Astrocyte of the spinal cord (primary cell): ENCODE results near the gene MME.

Experiments
- DNase-seq: peaks from one replicate; pipeline ENCODE4 v3.0.0; 2011; ENCODE audit warnings: low read depth, low spot score
- H3K4me3 ChIP-seq: 2 replicates; pipeline ENCODE4 v1.5.1; 2011; ENCODE audit warnings: low read depth, mild to moderate bottlenecking, low read length, moderate library complexity
- CTCF ChIP-seq: IDR thresholded peaks from 2 replicates; pipeline ENCODE4 v1.5.1; 2012; ENCODE audit warnings: low read depth, mild to moderate bottlenecking, low read length, inconsistent platforms
- in situ Hi-C: cut with HindIII; loops from 2 replicates; pipeline ENCODE4 v1.10.0; 2017; ENCODE audit warnings: low sequenced_read_pairs

Gene MME

DNA sequence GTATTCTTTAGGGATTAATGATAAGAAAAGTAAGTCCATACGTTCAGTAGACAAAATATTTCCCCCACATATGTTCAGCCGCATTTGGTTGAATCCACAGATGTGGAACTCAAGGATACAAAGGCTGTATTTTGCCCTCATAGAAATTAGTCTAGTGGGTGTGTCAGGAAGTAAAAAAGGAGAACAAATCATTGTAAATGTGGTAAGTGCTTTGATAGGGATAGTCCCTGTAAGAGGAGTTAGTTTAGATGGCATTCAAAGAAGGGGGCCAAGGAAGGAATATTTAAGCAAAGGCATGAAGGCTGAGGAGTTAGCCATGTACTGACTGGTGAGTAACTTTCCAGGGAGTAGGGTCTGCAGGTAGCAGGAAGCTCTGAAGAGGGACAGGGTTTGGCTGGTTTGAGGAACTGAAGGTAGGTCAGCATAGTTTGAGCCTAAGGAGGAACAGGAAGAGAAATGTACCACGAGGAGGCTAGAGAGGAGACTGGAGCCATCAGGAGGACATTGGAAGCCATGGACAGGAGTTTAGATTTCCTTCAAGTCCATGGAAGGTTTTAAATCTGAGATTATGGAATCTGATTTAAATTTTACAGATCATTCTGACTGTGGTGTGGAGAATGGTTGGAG, 98.8 kb downstream of the MME start:
- in situ Hi-C loops = no loop called here
- no peak overlapping the region for H3K4me3 ChIP-seq

DNA sequence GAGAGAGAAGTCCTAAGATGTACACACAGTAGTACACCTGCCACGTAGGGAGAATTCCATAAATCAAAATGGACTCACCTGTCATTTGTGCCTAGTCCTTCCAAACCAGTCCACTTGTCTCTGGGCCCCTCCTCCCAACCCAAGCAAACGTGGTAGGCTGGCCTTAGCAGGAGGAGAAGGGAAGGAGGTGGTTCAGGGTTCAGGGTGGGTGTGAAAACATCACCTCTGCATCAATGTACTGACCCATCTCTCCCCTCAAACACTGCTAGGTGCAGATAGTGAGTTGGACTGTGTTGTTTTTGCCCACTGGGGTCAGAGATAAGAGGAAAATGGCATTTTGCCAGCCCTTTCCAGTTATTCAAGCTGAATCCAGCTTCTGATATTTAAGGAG, 99.3 kb downstream of the MME start:
- no peak for DNase-seq
- no peak for TF ChIP-seq CTCF
- no peak overlapping the region for H3K4me3 ChIP-seq
- in situ Hi-C loops = no loop called here

More for the DNA sequence above, 98.8 kb downstream of the MME start:
- DNase-seq = no peak
- TF ChIP-seq CTCF = no peak

DNA sequence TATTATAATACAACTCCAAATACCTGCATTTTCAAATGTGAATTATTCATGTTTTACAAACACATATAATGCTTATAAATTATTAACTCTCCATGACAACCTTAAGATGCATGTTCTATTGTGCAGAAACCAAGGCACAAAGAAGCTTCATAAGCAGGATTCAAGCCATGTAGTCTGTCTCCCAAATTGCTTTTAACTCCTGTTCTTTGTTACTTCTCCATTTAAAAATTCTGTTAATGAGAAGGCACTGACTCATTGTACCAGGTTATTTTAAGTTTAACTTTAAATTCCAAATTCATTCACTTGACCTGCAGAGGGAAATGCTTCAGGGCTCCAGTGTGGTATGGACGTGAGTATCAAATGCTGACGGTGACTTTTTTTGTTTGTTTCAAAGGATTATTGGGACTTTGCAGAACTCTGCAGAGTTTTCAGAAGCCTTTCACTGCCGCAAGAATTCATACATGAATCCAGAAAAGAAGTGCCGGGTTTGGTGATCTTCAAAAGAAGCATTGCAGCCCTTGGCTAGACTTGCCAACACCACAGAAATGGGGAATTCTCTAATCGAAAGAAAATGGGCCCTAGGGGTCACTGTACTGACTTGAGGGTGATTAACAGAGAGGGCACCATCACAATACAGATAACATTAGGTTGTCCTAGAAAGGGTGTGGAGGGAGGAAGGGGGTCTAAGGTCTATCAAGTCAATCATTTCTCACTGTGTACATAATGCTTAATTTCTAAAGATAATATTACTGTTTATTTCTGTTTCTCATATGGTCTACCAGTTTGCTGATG, 100.0 kb downstream of the MME start:
- H3K4me3 ChIP-seq = no peak overlapping the region
- no peak for TF ChIP-seq CTCF
- in situ Hi-C loops = no loop called here
- no peak for DNase-seq

DNA sequence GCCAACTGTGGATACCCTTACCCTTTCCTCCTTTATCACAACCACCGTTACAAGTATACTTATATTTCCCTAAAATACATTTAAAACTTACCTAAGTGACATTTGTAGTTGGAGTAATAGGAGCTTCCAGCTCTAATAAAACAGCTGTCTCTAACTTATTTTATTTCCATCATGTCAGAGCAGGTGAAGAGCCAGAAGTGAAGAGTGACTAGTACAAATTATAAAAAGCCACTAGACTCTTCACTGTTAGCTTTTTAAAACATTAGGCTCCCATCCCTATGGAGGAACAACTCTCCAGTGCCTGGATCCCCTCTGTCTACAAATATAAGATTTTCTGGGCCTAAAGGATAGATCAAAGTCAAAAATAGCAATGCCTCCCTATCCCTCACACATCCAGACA, 102.3 kb downstream of the MME start:
- TF ChIP-seq CTCF = no peak
- in situ Hi-C loops = no loop called here
- no peak for DNase-seq
- H3K4me3 ChIP-seq = no peak overlapping the region

DNA sequence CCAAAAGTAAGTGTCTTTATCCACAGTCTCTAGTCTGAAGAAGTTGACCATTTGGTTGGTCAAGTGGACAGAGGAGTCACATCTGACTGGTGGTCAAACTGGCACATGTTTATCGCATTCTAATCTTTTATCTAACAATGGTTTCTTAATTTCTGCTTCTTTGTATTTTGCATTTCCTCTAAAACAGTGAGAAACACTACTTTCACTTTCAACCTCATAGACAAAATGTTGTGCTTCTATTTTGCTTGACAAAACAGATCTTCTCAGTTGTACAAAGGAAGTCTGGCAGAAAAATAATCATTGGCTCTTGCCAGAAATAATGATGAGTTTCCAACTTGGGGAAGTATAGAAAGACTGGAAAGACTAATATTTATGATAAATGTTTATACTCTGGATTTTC, 103.9 kb downstream of the MME start:
- no peak for TF ChIP-seq CTCF
- DNase-seq = peak; percentile 12
- in situ Hi-C loops = no loop called here
- H3K4me3 ChIP-seq = no peak overlapping the region

GRCh38 chr3:155185631-155186071, 105.5 kb downstream of the MME start:
- in situ Hi-C loops = no loop called here
- TF ChIP-seq CTCF = no peak
- peak; percentile 27 for DNase-seq

More at GRCh38 chr3:155185631-155186071, 105.5 kb downstream of the MME start:
- no peak overlapping the region for H3K4me3 ChIP-seq
